Measurements from ENCODE around the gene DMXL2. TPM values are rescaled to one million over a fixed set of nuclear protein-coding genes. Genes with fewer than 3 reads are reported as not detected.

DMXL2 gene
- total RNA-seq, 1 donor from 2014 or later: 20.7 TPM

DNA sequence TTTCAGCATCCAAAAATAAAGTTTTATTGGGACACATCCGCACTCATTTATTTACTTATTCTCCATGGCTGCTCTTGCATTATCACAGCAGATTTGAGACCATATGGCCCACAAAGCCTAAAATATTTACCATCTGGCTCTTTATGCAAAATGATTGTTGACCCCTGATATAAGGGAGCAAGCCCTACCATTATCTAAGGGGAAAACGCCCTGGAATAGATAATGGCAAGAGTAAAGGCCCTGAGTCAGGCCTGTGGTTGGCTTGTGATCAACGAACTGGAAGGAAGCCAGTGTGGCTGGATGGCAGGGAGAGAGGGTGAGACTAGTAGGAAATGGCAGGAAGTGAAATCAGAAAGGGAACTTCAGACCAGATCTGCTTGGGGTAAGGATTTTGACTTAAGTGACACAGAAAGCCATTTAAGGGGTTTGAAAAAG is 24.6 kb upstream of the DMXL2 start:
- TF ChIP-seq, protein P1, sequence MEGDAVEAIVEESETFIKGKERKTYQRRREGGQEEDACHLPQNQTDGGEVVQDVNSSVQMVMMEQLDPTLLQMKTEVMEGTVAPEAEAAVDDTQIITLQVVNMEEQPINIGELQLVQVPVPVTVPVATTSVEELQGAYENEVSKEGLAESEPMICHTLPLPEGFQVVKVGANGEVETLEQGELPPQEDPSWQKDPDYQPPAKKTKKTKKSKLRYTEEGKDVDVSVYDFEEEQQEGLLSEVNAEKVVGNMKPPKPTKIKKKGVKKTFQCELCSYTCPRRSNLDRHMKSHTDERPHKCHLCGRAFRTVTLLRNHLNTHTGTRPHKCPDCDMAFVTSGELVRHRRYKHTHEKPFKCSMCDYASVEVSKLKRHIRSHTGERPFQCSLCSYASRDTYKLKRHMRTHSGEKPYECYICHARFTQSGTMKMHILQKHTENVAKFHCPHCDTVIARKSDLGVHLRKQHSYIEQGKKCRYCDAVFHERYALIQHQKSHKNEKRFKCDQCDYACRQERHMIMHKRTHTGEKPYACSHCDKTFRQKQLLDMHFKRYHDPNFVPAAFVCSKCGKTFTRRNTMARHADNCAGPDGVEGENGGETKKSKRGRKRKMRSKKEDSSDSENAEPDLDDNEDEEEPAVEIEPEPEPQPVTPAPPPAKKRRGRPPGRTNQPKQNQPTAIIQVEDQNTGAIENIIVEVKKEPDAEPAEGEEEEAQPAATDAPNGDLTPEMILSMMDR (IDR thresholded peaks at IDR 0.05): no peak
- no peaks in the 10 kb centered on the region for H3K9me3 Mint-ChIP-seq (ENCODE audit: low read depth)
- H3K4me1 Mint-ChIP-seq (ENCODE audit: low read depth): no peaks in the 10 kb centered on the region
- H3K36me3 Mint-ChIP-seq (ENCODE audit: low read depth): no peaks in the 10 kb centered on the region
- no peak for DNase-seq (ENCODE audit: low spot score)
- H3K27ac Mint-ChIP-seq (ENCODE audit: unreplicated experiment): no peak overlapping the region
- H3K4me3 Mint-ChIP-seq (ENCODE audit: unreplicated experiment): no peak overlapping the region
- H3K27me3 Mint-ChIP-seq (ENCODE audit: low read depth): peaks cover 12% of the 10 kb centered on the region

DNA sequence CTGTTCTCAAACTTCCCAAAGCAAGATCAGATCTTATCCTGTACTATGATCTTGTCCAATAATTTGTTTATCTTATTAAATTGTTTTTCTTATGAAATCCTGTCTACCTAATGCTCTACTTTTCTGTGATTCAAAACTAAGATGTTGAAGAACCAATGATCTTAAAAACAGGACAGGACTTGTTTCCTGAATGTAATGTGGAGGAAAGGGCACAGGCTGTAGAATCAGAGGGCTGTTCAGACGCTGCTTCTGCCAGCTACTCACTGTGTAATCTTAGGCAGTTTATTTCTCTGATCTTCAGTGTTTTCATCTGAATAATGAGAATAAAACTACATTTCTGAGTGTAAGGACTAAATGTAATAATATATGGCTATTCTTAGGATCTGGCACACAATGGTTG is 20.1 kb upstream of the DMXL2 start:
- H3K27ac Mint-ChIP-seq (ENCODE audit: unreplicated experiment): no peak overlapping the region
- no peak for DNase-seq (ENCODE audit: low spot score)
- peaks cover 6% of the 10 kb centered on the region for H3K27me3 Mint-ChIP-seq (ENCODE audit: low read depth)
- no peaks in the 10 kb centered on the region for H3K4me1 Mint-ChIP-seq (ENCODE audit: low read depth)
- TF ChIP-seq, protein P1 (IDR thresholded peaks at IDR 0.05): no peak
- no peaks in the 10 kb centered on the region for H3K36me3 Mint-ChIP-seq (ENCODE audit: low read depth)
- H3K4me3 Mint-ChIP-seq (ENCODE audit: unreplicated experiment): no peak overlapping the region
- no peaks in the 10 kb centered on the region for H3K9me3 Mint-ChIP-seq (ENCODE audit: low read depth)

DNA sequence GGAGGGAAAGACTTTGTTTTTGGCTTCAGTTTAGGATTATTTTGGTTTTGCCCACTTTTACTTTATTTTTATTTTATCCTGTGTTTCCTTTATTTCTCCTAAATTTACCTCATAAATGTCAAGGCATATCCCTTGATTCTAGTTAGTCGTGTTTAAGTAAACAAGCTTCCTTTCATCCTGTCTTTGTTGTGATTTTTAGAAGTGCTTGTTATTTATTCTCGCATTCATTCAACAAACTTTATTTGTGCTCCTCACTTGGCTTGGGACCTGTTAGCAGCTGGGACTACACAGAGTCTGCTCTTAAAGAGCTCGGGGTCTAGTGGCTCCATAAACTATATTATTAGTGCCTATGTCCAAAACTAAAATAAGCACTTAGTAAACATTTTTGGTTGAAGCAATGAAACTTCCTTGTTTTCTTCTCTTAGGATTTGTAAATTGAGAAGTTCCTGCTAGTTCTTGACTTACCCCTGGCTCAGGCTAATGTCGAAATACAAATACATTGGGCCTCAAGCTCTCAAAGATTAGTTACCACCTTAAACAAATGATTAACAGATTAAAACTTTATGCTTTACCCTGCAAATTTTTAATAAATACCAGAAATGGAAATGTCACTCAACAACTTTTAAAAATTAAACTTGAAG is 19.0 kb upstream of the DMXL2 start:
- H3K4me1 Mint-ChIP-seq (ENCODE audit: low read depth): no peaks in the 10 kb centered on the region
- no peak overlapping the region for H3K4me3 Mint-ChIP-seq (ENCODE audit: unreplicated experiment)
- H3K27ac Mint-ChIP-seq (ENCODE audit: unreplicated experiment): no peak overlapping the region

DNA sequence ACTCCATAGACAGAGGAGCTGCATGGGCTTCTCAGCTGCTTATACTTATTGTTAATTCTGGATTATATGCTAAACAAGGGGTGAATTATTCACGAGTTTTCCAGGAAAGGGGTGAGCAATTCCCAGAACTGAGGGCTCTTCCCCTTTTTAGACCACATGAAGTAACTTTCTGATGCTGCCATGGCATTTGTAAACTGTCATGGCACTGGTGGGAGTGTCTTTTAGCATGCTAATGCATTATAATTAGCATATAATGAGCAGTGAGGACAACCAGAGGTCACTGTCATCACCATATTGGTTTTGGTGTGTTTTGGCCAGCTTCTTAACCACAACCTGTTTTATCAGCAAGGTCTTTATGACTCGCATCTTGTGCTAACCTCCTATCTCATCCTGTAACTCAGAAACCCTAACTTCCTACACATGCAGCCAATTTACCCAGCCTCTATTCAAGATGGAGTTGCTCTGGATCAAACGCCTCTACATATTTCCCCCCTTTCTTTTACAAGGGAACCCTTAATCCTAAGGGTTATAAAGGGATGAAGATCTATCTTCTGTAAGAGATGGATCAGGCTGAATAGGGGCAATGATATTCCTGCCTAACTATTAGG is 12.1 kb upstream of the DMXL2 start:
- H3K4me1 Mint-ChIP-seq (ENCODE audit: low read depth): no peaks in the 10 kb centered on the region
- no peak for DNase-seq (ENCODE audit: low spot score)
- no peak overlapping the region for H3K27ac Mint-ChIP-seq (ENCODE audit: unreplicated experiment)
- H3K27me3 Mint-ChIP-seq (ENCODE audit: low read depth): peaks cover 10% of the 10 kb centered on the region
- TF ChIP-seq, protein P1 (IDR thresholded peaks at IDR 0.05): no peak
- no peak overlapping the region for H3K4me3 Mint-ChIP-seq (ENCODE audit: unreplicated experiment)
- no peaks in the 10 kb centered on the region for H3K36me3 Mint-ChIP-seq (ENCODE audit: low read depth)
- H3K9me3 Mint-ChIP-seq (ENCODE audit: low read depth): no peaks in the 10 kb centered on the region

More for the DNA sequence above, 19.0 kb upstream of the DMXL2 start:
- Mint-ChIP-seq H3K36me3 (ENCODE audit: low read depth) (no peaks in the 10 kb centered on the region), H3K27me3 (ENCODE audit: low read depth) (peaks cover 6% of the 10 kb centered on the region), H3K9me3 (ENCODE audit: low read depth) (no peaks in the 10 kb centered on the region)
- TF ChIP-seq, protein P1 (IDR thresholded peaks at IDR 0.05): no peak
- DNase-seq (ENCODE audit: low spot score): no peak

DNA sequence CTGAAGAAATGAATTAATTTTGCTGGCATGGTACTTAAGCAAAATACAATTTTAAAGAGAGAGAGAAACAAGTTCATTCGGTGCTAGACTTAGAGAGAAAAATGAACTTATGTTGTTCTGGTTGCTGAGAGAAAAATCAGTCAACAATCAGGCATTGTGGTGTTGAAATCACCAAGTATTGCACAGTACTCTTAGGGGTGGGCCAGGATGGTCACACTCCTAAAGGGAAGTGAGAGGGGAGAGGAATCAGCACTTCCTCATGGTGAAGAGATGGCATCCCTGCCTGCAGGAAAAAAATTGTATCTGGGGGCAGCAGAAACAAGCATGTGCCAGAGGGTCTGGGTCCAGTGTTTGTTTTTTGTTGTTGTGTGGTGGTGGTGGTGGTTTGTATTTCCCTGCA is 7.0 kb upstream of the DMXL2 start:
- Mint-ChIP-seq H3K36me3 (ENCODE audit: low read depth) (no peaks in the 10 kb centered on the region), H3K4me3 (ENCODE audit: unreplicated experiment) (no peak overlapping the region), H3K4me1 (ENCODE audit: low read depth) (no peaks in the 10 kb centered on the region), H3K9me3 (ENCODE audit: low read depth) (no peaks in the 10 kb centered on the region), H3K27me3 (ENCODE audit: low read depth) (peaks cover 8% of the 10 kb centered on the region), H3K27ac (ENCODE audit: unreplicated experiment) (no peak overlapping the region)
- no peak for DNase-seq (ENCODE audit: low spot score)
- TF ChIP-seq, protein P1 (IDR thresholded peaks at IDR 0.05): no peak
